HCT116 (cell line): ENCODE data around the gene COL20A1. TPM values are rescaled to one million over a fixed set of nuclear protein-coding genes. Genes with fewer than 3 reads are reported as not detected.

Source experiments
- ATAC-seq: fragments of 200-7000 bp; cut with Tn5 transposase; 2 replicates; pipeline ENCODE4 v1.9.1; 2020; ENCODE audit warnings: mild to moderate bottlenecking, moderate library complexity
- BruUV-seq: library from RNA; stranded (reverse); fragments of 400-500 nt; replicated peaks from 2 replicates; lab custom pipeline; 2021; lab: Mats Ljungman, UMichigan
- CTCF ChIA-PET: fragments of 300-600 bp; sonication (Branson Sonifier 250); formaldehyde crosslinking; loops from one replicate; lab custom pipeline; 2021; ENCODE audit warnings: antibody characterized with exemption; lab: Charles Lee
- POLR2A ChIA-PET: fragments of 300-600, 350-600 bp; sonication (Branson Sonifier 250); formaldehyde crosslinking; loops from one replicate; lab custom pipeline; 2021; ENCODE audit warnings: antibody characterized with exemption; lab: Charles Lee
- RAD21 ChIA-PET, 2 experiments: fragments of 300-600 bp; sonication (Branson Sonifier 250); formaldehyde crosslinking; loops; one replicate each; lab custom pipeline; 2023; ENCODE audit warnings: low total read pairs in 2 of 2; ENCODE audit not compliant: uncharacterized antibody in 2 of 2, unreplicated experiment in 2 of 2, low non-redundant PET in 1 of 2; lab: Charles Lee
- DNase-seq: peaks from one replicate; pipeline ENCODE4 v3.0.0-alpha.2; 2010; ENCODE audit warnings: low read depth, low spot score
- H2AFZ ChIP-seq: fragments of 200-600 bp; shearing (Covaris generic), sonication (generic); 2 replicates; pipeline ENCODE4 v1.6.1; 2017; ENCODE audit warnings: low read depth, mixed run types, mixed read lengths, antibody characterized with exemption, low read length; ENCODE audit not compliant: poor library complexity, severe bottlenecking
- H3K27ac ChIP-seq: 2 replicates; pipeline ENCODE4 v1.5.1; 2012; ENCODE audit warnings: low read depth, low read length
- H3K27me3 ChIP-seq: fragments of 200-600 bp; sonication (generic); 2 replicates; pipeline ENCODE4 v1.6.1; 2016; ENCODE audit warnings: mixed run types, low read length, mixed read lengths; ENCODE audit not compliant: insufficient read depth
- H3K36me3 ChIP-seq, 2 experiments: fragments of 200-500 bp in 1 of 2; fragments of 200-600 bp in 1 of 2; sonication (Bioruptor generic) in 1 of 2; sonication (generic) in 1 of 2; 2 replicates each; pipeline versions ENCODE4 v1.5.1 to v1.6.1; 2014 to 2016; ENCODE audit warnings: low read length in 2 of 2, inconsistent platforms in 1 of 2, mixed read lengths in 1 of 2, mixed run types in 1 of 2; ENCODE audit not compliant: insufficient read depth in 2 of 2, control insufficient read depth in 1 of 2
- H3K4me1 ChIP-seq, 2 experiments: fragments of 200-600 bp in 1 of 2; sonication (generic) in 1 of 2; 2 replicates each; pipeline versions ENCODE4 v1.5.1 to v1.6.1; 2012 to 2017; ENCODE audit warnings: low read length in 2 of 2, inconsistent platforms in 1 of 2, mild to moderate bottlenecking in 1 of 2, mixed read lengths in 1 of 2, mixed run types in 1 of 2, moderate library complexity in 1 of 2; ENCODE audit not compliant: insufficient read depth in 2 of 2, control insufficient read depth in 1 of 2
- H3K4me2 ChIP-seq: fragments of 200-600 bp; sonication (generic); 2 replicates; pipeline ENCODE4 v1.6.1; 2017; ENCODE audit warnings: mixed run types, low read length, mixed read lengths
- H3K4me3 ChIP-seq, 2 experiments: fragments of 200-600 bp in 1 of 2; sonication (generic) in 1 of 2; replicated peaks in 1 of 2; 2 replicates each; pipeline ENCODE4 v1.5.1; 2011 to 2016; ENCODE audit warnings: low read length in 2 of 2, control low read depth in 1 of 2, low read depth in 1 of 2, mild to moderate bottlenecking in 1 of 2, mixed read lengths in 1 of 2, mixed run types in 1 of 2
- H3K79me2 ChIP-seq: fragments of 200-600 bp; sonication (generic); 2 replicates; pipeline ENCODE4 v1.6.1; 2017; ENCODE audit warnings: mild to moderate bottlenecking, mixed run types, low read length, moderate library complexity, mixed read lengths; ENCODE audit not compliant: insufficient read depth
- H3K9ac ChIP-seq: fragments of 200-600 bp; sonication (generic); 2 replicates; pipeline ENCODE4 v1.6.1; 2016; ENCODE audit warnings: low read length, mixed read lengths
- H3K9me2 ChIP-seq: fragments of 200-600 bp; sonication (generic), shearing (Covaris generic); 2 replicates; pipeline ENCODE4 v1.6.1; 2017; ENCODE audit warnings: mixed run types, mild to moderate bottlenecking, moderate library complexity; ENCODE audit not compliant: insufficient read depth
- H3K9me3 ChIP-seq, 2 experiments: fragments of 200-500 bp in 1 of 2; fragments of 200-600 bp in 1 of 2; sonication (Bioruptor generic) in 1 of 2; sonication (generic) in 1 of 2; 2 replicates each; pipeline ENCODE4 v1.6.1; 2014 to 2017; ENCODE audit warnings: low read length in 2 of 2, mixed read lengths in 2 of 2, inconsistent platforms in 1 of 2, low read depth in 1 of 2, mild to moderate bottlenecking in 1 of 2, mixed run types in 1 of 2, moderate library complexity in 1 of 2; ENCODE audit not compliant: control insufficient read depth in 1 of 2, insufficient read depth in 1 of 2
- H4K20me1 ChIP-seq: fragments of 200-600 bp; sonication (generic), shearing (Covaris generic); 2 replicates; pipeline ENCODE4 v1.6.1; 2017; ENCODE audit warnings: mixed run types, mild to moderate bottlenecking, moderate library complexity; ENCODE audit not compliant: insufficient read depth
- CEBPB ChIP-seq: IDR thresholded peaks from 2 replicates; pipeline ENCODE4 v1.6.1; 2012; ENCODE audit warnings: low read depth
- EGR1 ChIP-seq: IDR thresholded peaks from 2 replicates; pipeline ENCODE4 v1.6.1; 2012; ENCODE audit warnings: low read depth
- ELF1 ChIP-seq: IDR thresholded peaks from 2 replicates; pipeline ENCODE4 v1.6.1; 2012; ENCODE audit warnings: low read depth, borderline replicate concordance
- EZH2 ChIP-seq: fragments of 200-600 bp; sonication (generic); IDR thresholded peaks from 2 replicates; pipeline ENCODE4 v1.6.1; 2017; ENCODE audit warnings: antibody characterized with exemption, mixed run types
- EZH2phosphoT487 ChIP-seq: fragments of 200-600 bp; IDR thresholded peaks from 2 replicates; pipeline ENCODE4 v1.6.1; 2018; ENCODE audit warnings: antibody characterized with exemption, borderline replicate concordance
- FOSL1 ChIP-seq: IDR thresholded peaks from 2 replicates; pipeline ENCODE4 v1.6.1; 2012; ENCODE audit warnings: low read depth
- JUND ChIP-seq: IDR thresholded peaks from 2 replicates; pipeline ENCODE4 v1.6.1; 2012
- POLR2A ChIP-seq: IDR thresholded peaks from 2 replicates; pipeline ENCODE4 v1.7.0; 2011; ENCODE audit warnings: borderline replicate concordance; ENCODE audit not compliant: insufficient read depth, insufficient read length; ENCODE audit errors: extremely low read depth
- POLR2AphosphoS5 ChIP-seq: IDR thresholded peaks from 2 replicates; pipeline ENCODE4 v1.6.1; 2011; ENCODE audit warnings: mild to moderate bottlenecking, low read depth, low read length, moderate library complexity
- RAD21 ChIP-seq: IDR thresholded peaks from 2 replicates; pipeline ENCODE4 v1.6.1; 2012; ENCODE audit warnings: low read depth, mild to moderate bottlenecking
- SIN3A ChIP-seq: IDR thresholded peaks from 2 replicates; pipeline ENCODE4 v1.6.1; 2012; ENCODE audit warnings: low read depth
- SP1 ChIP-seq: IDR thresholded peaks from 2 replicates; pipeline ENCODE4 v1.6.1; 2012; ENCODE audit warnings: low read depth
- TCF7L2 ChIP-seq: IDR thresholded peaks from 2 replicates; pipeline ENCODE4 v1.7.0; 2011; ENCODE audit warnings: borderline replicate concordance, inconsistent platforms; ENCODE audit not compliant: insufficient read depth, insufficient read length; ENCODE audit errors: extremely low read depth
- YY1 ChIP-seq: IDR thresholded peaks from 2 replicates; pipeline ENCODE4 v1.6.1; 2011; ENCODE audit warnings: low read length, low read depth, moderate library complexity, mild to moderate bottlenecking; ENCODE audit not compliant: insufficient replicate concordance; ENCODE audit errors: extremely low read depth
- ZFX ChIP-seq: fragments of 450-650 bp; IDR thresholded peaks from 2 replicates; pipeline ENCODE4 v1.6.1; 2017
- ZNF274 ChIP-seq: fragments of 200-500 bp; sonication (Bioruptor generic); IDR thresholded peaks from 2 replicates; pipeline ENCODE4 v1.6.1; 2014; ENCODE audit warnings: mild to moderate bottlenecking, low read depth, low read length, inconsistent platforms
- intact Hi-C: fragments of 100-400 bp; cut with micrococcal nuclease; formaldehyde crosslinking; loops from 2 replicates; pipeline ENCODE4 v1.10.0; 2022
- total RNA-seq: library from RNA; stranded (reverse); gene quantifications from one replicate; pipeline ENCODE4 v1.2.1, GENCODE V29; 2021; ENCODE audit not compliant: unreplicated experiment
- TF ChIP-seq, protein P1 (sequence below), 3 experiments: fragments of 200-600 bp in 1 of 3; sonication (generic) in 1 of 3; IDR thresholded peaks in 2 of 3; conservative IDR thresholded peaks in 1 of 3; 2 replicates each; pipeline ENCODE4 v1.5.1; 2012 to 2017; ENCODE audit warnings: low read depth in 2 of 3, low read length in 2 of 3, antibody characterized with exemption in 1 of 3, borderline replicate concordance in 1 of 3, control low read depth in 1 of 3, mild to moderate bottlenecking in 1 of 3, mixed read lengths in 1 of 3, mixed run types in 1 of 3, moderate library complexity in 1 of 3; ENCODE audit not compliant: insufficient read depth in 1 of 3
- TF ChIP-seq, protein P2 (sequence below): IDR thresholded peaks from 2 replicates; pipeline ENCODE4 v1.6.1; 2011; ENCODE audit warnings: mild to moderate bottlenecking, low read length, moderate library complexity; ENCODE audit not compliant: insufficient replicate concordance; ENCODE audit errors: extremely low read depth
- TF ChIP-seq, protein P3 (sequence below): IDR thresholded peaks from 2 replicates; pipeline ENCODE4 v1.6.1; 2012
- TF ChIP-seq, protein P4 (sequence below): IDR thresholded peaks from 2 replicates; pipeline ENCODE4 v1.6.1; 2012

COL20A1 gene
- total RNA-seq, 1 experiment from 2014 or later, result 0.34 TPM

DNA sequence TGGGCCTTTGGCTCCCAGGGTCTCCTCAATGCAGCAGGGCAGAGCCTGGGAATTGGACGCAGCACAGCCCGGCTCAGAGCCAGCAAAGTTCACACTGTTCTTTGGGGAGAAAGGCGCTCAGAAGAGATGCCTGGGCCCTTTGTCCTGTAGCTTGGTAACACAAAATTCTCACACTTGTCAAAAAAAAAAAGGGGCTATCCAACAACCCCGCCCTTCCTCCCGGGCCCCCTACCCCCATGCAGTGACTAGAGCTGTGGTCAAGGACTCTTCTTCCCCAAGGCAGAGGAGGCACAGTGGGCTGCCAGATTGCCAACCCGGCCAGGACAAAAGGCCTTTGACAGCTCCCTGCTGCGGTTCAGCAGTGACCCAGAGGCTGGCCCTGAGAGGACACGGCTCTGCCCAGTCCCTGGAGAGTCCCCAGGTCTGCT, 40.7 kb upstream of the COL20A1 start:
- no peaks in the 10 kb centered on the region for H4K20me1 ChIP-seq
- ChIA-PET CTCF (interaction anchor here (1.3 to 2.5 kb wide), 2 partner anchors 18 to 29 kb away, joined by 4 to 23 read pairs; no protein-coding TSS in a partner anchor), RAD21 (interaction anchor here (1.5 to 1.9 kb wide), 2 partner anchors 29 kb away, joined by 7 read pairs; no protein-coding TSS in a partner anchor), POLR2A (interaction anchor here (1.8 kb wide), 1 partner anchor 29 kb away, joined by 5 read pairs; no protein-coding TSS in a partner anchor)
- DNase-seq, result no peak
- no peak overlapping the region for H3K4me3 ChIP-seq
- no peak for ATAC-seq
- no peaks in the 10 kb centered on the region for H3K79me2 ChIP-seq
- H3K4me2 ChIP-seq, result no peak overlapping the region
- H3K27me3 ChIP-seq, result no peaks in the 10 kb centered on the region
- H3K9me2 ChIP-seq, result no peaks in the 10 kb centered on the region
- TF ChIP-seq FOSL1 (no peak), POLR2A (no peak), CEBPB (no peak), RAD21 (no peak), JUND (no peak), SP1 (no peak), ELF1 (no peak), ZNF274 (no peak), POLR2AphosphoS5 (no peak), SIN3A (no peak), TCF7L2 (no peak), YY1 (no peak), ZFX (no peak), EZH2phosphoT487 (no peak), EZH2 (no peak), EGR1 (no peak)
- TF ChIP-seq, protein P1, sequence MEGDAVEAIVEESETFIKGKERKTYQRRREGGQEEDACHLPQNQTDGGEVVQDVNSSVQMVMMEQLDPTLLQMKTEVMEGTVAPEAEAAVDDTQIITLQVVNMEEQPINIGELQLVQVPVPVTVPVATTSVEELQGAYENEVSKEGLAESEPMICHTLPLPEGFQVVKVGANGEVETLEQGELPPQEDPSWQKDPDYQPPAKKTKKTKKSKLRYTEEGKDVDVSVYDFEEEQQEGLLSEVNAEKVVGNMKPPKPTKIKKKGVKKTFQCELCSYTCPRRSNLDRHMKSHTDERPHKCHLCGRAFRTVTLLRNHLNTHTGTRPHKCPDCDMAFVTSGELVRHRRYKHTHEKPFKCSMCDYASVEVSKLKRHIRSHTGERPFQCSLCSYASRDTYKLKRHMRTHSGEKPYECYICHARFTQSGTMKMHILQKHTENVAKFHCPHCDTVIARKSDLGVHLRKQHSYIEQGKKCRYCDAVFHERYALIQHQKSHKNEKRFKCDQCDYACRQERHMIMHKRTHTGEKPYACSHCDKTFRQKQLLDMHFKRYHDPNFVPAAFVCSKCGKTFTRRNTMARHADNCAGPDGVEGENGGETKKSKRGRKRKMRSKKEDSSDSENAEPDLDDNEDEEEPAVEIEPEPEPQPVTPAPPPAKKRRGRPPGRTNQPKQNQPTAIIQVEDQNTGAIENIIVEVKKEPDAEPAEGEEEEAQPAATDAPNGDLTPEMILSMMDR (IDR thresholded peaks at IDR 0.05 in 2 of 3, conservative IDR thresholded peaks at IDR 0.05 in 1 of 3; ENCODE audit: borderline replicate concordance in 1 of 3, insufficient read depth in 1 of 3, low read depth in 2 of 3, low read length in 2 of 3), result no peak
- TF ChIP-seq, protein P2, sequence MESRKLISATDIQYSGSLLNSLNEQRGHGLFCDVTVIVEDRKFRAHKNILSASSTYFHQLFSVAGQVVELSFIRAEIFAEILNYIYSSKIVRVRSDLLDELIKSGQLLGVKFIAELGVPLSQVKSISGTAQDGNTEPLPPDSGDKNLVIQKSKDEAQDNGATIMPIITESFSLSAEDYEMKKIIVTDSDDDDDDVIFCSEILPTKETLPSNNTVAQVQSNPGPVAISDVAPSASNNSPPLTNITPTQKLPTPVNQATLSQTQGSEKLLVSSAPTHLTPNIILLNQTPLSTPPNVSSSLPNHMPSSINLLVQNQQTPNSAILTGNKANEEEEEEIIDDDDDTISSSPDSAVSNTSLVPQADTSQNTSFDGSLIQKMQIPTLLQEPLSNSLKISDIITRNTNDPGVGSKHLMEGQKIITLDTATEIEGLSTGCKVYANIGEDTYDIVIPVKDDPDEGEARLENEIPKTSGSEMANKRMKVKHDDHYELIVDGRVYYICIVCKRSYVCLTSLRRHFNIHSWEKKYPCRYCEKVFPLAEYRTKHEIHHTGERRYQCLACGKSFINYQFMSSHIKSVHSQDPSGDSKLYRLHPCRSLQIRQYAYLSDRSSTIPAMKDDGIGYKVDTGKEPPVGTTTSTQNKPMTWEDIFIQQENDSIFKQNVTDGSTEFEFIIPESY, result no peak
- TF ChIP-seq, protein P3, sequence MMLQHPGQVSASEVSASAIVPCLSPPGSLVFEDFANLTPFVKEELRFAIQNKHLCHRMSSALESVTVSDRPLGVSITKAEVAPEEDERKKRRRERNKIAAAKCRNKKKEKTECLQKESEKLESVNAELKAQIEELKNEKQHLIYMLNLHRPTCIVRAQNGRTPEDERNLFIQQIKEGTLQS, result no peak
- TF ChIP-seq, protein P4, sequence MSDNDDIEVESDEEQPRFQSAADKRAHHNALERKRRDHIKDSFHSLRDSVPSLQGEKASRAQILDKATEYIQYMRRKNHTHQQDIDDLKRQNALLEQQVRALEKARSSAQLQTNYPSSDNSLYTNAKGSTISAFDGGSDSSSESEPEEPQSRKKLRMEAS, result no peak
- no TSS peak for BruUV-seq
- H3K9me3 ChIP-seq, result no peaks in the 10 kb centered on the region
- H2AFZ ChIP-seq, result no peak overlapping the region
- intact Hi-C loops, result no loop called here
- H3K9ac ChIP-seq, result no peak overlapping the region
- no peaks in the 10 kb centered on the region for H3K4me1 ChIP-seq
- no peaks in the 10 kb centered on the region for H3K36me3 ChIP-seq
- no peak overlapping the region for H3K27ac ChIP-seq
